ENCODE measurements around the gene GPR148.
"Not testable (repeated sequence)": the region's sequence is repeated elsewhere in the genome, so short reads cannot be mapped to it uniquely, and the experiment has no call there.

Gene GPR148, protein sequence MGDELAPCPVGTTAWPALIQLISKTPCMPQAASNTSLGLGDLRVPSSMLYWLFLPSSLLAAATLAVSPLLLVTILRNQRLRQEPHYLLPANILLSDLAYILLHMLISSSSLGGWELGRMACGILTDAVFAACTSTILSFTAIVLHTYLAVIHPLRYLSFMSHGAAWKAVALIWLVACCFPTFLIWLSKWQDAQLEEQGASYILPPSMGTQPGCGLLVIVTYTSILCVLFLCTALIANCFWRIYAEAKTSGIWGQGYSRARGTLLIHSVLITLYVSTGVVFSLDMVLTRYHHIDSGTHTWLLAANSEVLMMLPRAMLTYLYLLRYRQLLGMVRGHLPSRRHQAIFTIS

DNA sequence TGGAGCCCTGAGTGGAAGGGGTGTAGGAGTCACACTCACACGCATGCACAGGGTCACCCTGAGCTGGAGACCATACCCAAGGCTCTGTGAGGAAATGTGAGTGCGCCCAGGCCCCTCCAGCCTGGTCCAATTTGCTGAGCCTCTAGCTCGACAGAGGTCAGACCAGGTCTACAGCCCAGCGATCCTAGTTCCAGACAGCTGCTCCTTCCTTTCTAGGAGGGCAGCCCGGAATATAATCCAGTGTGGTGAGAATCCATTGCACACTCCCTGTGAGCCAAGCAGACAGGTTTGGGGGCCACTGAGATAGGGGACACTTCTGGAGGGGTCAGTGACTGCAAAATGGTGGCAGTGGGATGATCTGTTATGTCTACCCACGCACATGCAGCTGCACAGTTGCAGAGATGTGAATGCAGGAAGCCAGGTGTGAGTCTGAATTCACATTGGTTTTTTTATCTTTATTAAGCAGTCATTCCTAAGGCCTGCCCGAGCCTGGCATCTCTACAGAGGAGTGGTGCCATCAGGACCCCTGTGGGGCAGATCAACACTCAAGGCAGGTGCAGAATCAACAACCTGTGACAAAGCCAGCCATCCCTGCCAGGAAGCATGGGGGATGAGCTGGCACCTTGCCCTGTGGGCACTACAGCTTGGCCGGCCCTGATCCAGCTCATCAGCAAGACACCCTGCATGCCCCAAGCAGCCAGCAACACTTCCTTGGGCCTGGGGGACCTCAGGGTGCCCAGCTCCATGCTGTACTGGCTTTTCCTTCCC is at the start of gene GPR148:
GPR148 (plus strand) TSS at position 522 of the 768 bp plus-strand sequence; CDS start at position 604, 82 bp downstream.
- FAIRE-seq = no peak

- not testable (repeated sequence) for FAIRE-seq
These were observed 36.7 kb upstream of the GPR148 start for GRCh38 chr2:130692041-130692770.

- FAIRE-seq = not testable (repeated sequence)
These were observed 35.4 kb upstream of the GPR148 start for GRCh38 chr2:130693474-130693873.

DNA sequence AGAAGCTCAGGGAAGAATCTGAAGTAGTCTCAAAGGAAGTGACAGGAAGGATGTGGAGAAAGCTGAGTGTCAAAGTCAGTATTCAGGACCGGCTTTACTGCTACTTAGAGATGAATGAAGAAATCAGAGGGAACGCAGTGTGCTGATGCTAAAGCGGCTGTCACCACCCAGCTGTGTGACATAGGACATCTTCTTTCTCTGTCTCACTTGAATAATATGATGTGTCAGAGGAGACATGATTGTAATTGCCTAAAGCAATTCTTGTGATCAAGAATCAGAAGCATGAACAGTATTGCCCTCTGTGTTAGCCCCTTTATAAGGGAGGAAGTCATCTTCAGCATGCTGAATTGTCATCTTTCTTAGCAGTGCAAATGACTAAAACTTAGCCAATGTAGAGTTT is 25.6 kb upstream of the GPR148 start:
- FAIRE-seq = not testable (repeated sequence)

- not testable (repeated sequence) for FAIRE-seq
These were observed 14.1 kb upstream of the GPR148 start for GRCh38 chr2:130714795-130715194.

DNA sequence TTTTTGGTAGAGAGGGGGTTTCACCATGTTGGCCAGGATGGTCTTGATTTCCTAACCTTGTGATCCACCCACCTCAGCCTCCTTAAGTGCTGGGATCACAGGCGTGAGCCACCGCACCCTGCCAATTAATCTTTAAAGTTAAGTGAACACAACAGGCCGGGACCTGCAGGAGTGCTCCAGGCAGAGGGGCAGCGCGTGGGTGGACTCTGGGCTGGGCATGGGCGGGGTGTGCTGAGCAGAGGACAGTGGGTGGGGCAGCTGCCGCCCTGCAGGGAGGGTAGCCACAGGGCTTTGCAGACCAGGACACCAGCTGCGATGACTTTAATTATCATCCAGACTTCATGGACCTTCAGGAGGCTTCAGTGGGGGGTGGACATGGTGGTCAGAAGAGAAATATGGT is 8.8 kb upstream of the GPR148 start:
- no peak for FAIRE-seq

DNA sequence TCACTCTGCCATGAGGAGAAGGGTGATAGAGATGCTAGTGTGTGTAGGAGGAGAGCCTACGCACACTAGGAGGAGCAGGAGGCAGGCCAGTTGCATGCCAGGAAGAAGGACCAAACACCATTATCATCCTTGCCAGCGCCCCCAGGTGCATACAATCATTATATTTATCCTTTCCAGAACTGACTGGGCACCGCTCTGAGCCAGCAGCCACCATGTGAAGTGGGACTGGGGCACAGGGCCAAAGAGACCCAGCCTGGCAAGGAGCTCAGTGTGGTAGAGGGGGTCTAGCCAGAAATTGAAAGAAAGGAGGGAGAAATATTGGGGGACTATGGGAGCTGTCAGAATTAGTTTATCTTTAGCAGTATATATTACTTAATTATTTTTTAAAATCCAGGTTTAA is 8.3 kb upstream of the GPR148 start:
- FAIRE-seq = no peak

DNA sequence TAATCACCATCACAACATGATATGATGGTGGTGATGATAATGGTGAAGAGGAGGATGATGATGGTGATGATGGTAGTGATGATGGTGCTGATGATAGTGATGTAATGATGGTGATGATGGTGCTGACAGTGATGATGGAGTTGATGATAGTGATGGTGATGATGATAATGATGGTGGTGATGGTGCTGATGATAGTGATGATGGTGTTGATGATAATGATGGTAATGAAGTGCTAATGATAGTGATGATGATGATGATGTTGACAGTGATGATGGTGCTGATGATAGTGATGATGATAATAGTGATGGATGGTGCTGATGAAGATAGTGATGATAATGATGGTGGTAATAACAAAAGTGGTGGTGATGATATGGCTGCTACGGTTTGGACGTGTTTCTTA is 4.4 kb upstream of the GPR148 start:
- no peak for FAIRE-seq

DNA sequence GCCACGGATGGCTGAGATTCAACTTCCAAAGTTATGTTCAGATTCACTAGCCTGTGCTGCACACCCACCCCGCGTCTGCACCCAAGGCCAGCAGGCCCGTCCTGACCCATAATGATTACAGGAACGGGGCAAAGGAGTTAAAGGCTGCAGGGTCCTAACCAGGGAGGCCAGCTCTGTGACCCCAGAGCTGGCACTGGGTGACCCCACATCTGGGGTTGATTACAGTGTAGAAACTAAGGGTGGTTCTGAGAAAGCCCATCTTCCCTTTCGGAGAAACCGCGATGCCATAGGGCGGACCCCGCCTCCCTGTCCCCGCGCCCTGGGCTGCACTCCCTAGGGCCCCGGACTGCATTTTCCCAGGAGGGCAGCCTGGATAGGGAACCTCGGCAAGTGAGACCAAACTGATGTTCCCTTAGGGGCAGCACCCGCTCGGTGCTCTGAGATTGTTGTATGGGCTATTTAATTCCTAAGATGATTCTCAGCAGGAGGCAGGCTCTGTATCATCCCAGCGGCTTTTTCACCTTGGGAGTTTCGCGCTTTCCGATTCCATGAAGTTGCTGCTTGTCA is 2.2 kb upstream of the GPR148 start:
- FAIRE-seq = no peak

DNA sequence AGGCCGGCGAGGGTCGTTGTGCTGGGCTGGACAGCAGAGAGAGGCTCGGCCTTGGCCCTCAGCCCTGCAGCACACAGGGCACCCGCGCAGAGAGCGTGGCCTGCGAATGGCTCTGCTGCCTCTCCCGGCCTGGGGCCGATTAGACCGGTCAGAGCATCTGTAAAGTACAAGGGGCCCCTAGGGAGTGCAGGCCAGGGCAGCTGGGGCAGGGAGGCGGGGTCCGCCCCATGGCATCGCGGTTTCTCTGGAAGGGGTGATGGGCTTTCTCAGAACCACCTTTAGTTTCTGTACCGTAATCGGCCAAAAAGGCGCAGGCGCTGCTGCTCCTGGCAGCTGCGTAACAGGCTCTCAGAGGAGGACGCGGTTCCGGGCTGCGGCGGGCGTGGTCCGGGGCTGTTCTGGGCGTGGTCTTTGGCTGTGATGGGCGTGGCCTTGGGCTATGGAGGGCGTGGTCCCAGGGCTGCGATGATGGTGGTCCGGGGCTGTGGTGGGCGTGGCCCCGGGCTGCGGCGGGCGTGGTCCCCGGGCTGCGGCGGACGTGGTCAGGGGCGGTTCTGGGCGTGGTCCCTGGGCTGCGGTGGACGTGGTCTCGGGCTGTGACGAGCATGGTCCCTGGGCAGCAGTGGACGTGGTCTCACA is 1.5 kb upstream of the GPR148 start:
- peak; percentile 75 for FAIRE-seq

GRCh38 chr2:130728007-130728454 is 839 bp upstream of the GPR148 start:
- no peak for FAIRE-seq

GRCh38 chr2:130729322-130730299 is 741 bp downstream of the GPR148 start:
- FAIRE-seq = no peak

GRCh38 chr2:130732257-130732656 is 3.4 kb downstream of the GPR148 start:
- FAIRE-seq = not testable (repeated sequence)

DNA sequence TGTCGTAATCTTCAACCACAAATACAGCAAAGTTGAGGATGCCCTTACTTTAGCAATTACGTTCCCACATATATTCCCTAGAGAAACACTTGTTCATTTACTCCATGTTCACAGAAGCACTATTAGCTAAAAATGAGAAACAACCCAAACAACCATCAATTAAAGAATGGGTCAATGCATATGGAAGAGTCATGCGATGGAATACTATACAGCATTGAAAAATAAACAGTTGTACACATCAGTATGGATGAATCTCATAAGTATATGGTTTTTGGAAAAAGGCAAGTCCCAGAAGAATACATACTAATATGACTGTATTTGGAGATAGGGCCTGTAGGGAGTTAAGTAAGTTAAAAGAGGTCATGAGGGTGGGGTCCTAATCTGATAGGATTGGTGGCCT is 6.3 kb downstream of the GPR148 start:
- FAIRE-seq = no peak

DNA sequence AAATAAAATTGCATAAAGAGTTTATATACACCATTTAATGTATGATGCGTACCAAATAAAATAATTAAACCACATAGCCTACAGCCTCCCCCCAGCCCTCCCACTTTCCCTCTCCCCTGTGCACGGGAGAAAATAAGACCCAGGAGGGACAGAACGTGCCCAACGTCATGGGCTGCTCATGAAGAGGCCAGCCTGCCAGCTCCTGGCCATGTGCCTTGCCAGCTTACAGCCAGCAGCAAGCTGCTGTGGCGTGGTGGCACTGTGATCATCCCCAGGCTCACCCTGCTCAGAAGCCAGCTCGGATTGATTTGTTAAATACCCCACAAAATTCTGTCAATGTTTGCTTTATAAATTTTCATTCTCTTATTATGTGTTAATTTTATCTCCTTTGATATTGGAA is 7.6 kb downstream of the GPR148 start:
- no peak for FAIRE-seq

DNA sequence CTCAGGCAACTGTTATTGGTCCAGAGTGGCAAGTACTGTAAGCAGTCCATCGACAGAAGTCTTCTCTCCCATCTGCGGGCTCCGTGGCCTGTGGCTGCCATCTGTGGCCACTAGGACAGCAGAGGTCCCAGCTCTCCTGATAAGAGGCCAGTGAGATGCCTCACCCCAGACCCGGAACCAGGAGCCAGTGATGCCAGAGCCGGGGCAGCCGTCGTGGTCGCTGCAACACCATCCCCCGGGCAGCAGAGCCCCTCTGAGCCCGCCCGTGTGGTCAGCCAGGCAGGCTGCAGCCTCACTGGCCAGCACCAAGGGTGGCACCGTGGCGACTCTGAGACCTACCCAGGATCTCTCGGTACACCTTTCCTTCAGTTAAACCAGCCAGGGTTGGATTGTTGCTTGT is 8.7 kb downstream of the GPR148 start:
- FAIRE-seq = no peak

DNA sequence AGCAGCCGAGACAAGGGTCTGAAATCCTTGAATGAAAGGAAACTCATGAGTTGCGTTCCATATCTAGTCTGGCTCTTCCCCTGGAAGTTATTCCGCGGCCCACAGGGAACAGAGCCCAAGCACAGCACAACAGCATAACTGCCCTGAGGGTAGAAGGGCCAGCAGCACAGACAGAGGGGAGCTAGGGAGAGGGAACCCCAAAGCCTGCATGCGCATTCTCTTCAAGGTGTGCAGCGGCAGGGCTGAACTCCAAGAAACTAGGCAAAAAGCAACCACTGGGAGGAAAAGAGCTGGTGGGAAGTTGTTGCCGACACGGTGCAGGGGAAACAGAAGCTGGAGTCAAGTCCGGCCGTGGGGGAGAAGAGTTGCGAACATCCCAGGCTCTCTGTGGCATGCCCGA is 11.8 kb downstream of the GPR148 start:
- FAIRE-seq = no peak

GRCh38 chr2:130743278-130743677 is 14.4 kb downstream of the GPR148 start:
- no peak for FAIRE-seq

GRCh38 chr2:130744287-130745117 is 15.6 kb downstream of the GPR148 start:
- FAIRE-seq = no peak

GRCh38 chr2:130749078-130749477 is 20.2 kb downstream of the GPR148 start:
- no peak for FAIRE-seq

All from TTC549 (cell line).